GM12865 (cell line): Measurements from ENCODE around the gene TRNT1.

Source experiments
- DNase-seq: peaks from one replicate; pipeline ENCODE4 v3.0.0; 2010; ENCODE audit warnings: low read depth
- H3K4me3 ChIP-seq: 2 replicates; pipeline ENCODE4 v1.5.1; 2011; ENCODE audit warnings: mild to moderate bottlenecking, low read depth, low read length, control low read depth
- TF ChIP-seq, protein P1 (sequence below): IDR thresholded peaks from 2 replicates; pipeline ENCODE4 v1.5.1; 2011; ENCODE audit warnings: low read length, control low read depth, low read depth, inconsistent platforms; ENCODE audit not compliant: insufficient read depth; ENCODE audit errors: missing control alignments

TRNT1 gene

DNA sequence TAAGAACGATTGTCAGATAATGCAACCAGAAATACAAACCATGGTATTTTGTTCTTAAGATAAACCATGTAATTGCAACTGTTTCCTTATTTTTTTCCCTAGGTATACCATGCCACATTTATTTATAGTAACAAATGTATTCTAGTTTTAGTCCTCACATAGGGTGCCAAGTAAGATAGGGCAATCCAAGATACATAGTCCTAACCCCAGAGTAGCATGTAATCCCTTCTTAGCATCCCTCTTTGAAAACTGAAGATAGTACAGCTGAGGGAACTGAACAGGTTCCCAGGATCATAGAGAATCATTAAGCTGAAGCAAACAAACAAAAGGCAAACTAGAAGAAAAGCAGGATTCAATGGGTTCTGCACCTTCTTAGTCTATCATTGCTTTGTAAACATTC lies 24.8 kb downstream of the TRNT1 start:
- TF ChIP-seq, protein P1, sequence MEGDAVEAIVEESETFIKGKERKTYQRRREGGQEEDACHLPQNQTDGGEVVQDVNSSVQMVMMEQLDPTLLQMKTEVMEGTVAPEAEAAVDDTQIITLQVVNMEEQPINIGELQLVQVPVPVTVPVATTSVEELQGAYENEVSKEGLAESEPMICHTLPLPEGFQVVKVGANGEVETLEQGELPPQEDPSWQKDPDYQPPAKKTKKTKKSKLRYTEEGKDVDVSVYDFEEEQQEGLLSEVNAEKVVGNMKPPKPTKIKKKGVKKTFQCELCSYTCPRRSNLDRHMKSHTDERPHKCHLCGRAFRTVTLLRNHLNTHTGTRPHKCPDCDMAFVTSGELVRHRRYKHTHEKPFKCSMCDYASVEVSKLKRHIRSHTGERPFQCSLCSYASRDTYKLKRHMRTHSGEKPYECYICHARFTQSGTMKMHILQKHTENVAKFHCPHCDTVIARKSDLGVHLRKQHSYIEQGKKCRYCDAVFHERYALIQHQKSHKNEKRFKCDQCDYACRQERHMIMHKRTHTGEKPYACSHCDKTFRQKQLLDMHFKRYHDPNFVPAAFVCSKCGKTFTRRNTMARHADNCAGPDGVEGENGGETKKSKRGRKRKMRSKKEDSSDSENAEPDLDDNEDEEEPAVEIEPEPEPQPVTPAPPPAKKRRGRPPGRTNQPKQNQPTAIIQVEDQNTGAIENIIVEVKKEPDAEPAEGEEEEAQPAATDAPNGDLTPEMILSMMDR, result no peak
- H3K4me3 ChIP-seq, result no peak overlapping the region
- no peak for DNase-seq

DNA sequence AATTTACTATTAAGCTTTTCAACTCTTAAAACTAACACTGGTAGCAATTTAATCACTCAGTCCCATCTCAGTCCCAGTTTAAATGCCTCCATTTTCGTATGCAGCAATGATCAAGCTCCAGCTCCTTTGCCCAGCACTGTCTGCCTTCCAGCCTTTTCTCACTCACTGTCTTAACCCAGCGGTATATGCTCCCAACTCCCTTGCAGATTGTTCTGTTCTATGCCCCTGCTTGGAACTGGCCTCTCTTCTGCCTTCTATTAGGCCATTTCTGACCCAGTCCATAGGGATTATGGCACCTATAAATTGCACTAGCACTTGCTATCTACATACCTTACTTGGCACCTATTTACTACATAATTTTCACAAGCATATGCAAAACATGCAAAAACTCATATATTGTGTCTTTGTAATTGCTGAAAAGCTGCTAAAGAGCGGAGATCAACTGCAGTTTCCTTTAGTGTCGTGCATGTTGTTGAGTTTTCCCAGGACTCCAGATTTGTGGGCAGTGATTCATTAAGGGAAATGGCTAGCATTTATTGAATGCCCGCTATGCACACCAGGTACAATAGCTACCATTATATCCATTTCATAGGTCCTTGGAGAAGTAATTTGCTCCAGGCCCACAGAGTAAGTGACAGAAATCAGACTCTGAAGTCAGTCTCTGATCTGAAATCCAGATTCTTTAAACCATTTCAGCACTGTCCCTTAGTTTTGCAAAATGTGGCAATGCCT lies 28.3 kb downstream of the TRNT1 start:
- no peak for DNase-seq
- H3K4me3 ChIP-seq, result no peak overlapping the region
- TF ChIP-seq, protein P1, result no peak

DNA sequence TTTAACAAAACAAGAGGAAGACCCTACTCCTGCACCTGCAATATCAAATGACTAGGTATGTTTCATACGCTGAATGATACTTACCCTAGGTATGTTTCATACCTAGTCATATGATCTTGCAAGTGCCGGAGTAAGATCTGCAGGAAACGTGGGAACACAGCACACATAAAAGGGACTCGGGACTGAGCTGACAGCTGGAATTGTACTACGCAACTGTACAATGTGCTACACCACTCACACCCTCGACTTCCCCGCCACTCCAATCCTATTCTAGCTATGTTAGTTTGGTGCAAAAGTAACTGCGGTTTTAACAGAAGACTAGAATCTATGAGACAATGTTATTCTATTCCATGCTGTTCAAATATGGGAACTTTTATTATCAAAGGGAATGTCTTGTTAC lies 30.7 kb downstream of the TRNT1 start:
- H3K4me3 ChIP-seq, result no peak overlapping the region
- DNase-seq, result no peak
- TF ChIP-seq, protein P1, result no peak

DNA sequence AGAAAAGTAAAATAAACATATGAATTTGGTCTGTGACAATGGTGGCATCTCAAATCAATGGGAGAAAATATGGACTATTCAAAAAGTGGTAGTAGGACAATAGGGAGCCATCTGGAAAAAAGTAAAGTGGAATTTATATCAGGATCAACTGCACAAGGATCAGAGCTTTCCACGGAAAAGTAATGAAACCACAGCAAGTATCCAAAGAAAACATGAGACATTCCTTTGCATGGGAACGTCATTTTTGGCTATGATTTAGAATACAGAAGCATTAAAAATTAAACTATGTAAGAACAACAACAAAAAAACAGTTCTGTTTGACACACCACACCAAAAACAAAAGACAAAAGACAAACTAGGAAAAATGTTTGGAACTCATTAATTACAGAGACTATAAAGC lies 34.1 kb downstream of the TRNT1 start:
- no peak for DNase-seq
- TF ChIP-seq, protein P1, result no peak
- H3K4me3 ChIP-seq, result no peak overlapping the region

DNA sequence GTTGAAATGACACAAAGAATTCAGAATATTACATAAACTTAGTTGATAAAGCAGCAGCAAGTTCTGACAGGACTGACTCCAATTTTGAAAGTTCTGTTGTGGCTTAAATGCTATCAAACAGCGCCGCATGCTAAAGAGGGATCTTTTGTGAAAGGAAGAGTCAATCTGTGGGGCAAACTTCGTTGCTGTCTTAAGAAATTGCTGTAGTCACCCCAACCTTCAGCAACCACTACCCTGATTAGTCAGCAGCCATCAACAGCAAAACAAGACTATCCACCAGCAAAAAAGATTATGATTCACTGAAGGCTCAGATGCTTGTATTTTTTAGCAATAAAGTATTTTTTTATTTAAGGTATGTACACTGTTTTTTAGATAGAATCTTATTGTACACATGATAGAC lies 38.5 kb downstream of the TRNT1 start:
- TF ChIP-seq, protein P1, result no peak
- no peak for DNase-seq
- H3K4me3 ChIP-seq, result no peak overlapping the region

DNA sequence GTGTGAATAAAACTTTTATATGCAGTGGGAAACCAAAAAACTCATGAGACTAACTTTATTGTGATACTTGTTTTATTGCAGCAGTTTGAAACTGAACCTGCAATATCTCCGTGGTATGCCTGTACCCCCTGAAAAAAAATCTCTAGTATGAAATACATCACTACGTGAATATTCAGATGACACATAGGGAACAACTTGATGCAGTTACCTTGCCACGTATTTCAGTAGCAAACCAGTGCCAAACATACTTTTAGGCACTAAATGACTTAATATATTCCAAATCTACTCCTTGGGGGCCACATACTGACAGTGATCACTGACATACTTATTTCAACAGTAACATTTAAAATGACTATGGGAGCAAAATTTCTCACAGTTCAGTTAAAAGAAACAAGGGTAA lies 38.9 kb downstream of the TRNT1 start:
- TF ChIP-seq, protein P1, result no peak
- no peak for DNase-seq
- H3K4me3 ChIP-seq, result no peak overlapping the region

DNA sequence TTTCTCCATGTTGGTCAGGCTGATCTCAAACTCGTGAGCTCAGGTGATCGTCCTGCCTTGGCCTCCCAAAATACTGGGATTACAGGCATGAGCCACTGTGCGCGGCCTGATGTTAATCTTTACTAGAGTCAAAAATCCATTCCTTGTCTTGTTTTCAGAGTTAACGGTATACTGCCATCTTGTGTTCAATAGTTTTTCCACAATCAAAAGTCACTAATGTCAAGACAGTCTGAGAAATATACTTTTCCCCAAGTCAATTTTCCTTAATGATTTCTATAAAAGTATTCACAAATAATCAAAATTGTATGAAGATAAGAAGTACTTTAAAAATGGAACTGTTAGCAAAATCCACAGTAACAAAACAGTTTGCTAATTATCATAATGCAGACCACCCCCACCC lies 44.3 kb downstream of the TRNT1 start:
- H3K4me3 ChIP-seq, result no peak overlapping the region
- peak; percentile 42 for DNase-seq
- TF ChIP-seq, protein P1, result peak; percentile 20
